ENCODE results near the gene EPB41L3.

EPB41L3 gene

DNA sequence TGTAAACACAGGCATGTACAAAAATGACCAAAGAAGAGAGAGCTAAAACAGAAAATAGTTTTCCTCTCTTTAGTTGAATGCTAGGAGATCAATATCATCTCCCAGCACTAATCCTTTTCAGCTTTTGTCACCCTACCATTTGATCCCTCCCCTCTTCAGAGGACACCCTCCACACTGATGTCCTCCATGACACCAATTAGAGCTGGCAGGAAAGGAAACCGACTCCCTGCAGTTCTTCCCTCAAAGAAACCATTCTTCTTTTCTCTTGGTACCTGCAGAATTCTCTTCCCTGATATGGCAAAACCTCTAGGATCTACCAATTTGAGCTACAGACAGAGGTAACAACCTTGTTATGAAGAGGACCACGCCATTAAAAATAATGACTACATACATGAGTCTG is 5.3 kb downstream of the EPB41L3 start:
- ChIA-PET POLR2A (ENCODE audit: low non-redundant PET) (no interaction called here), CTCF (no interaction called here)
- DNase-seq (ENCODE audit: low spot score), result no peak
- H3K27ac ChIP-seq, result no peak overlapping the region
- TF ChIP-seq, protein P1, sequence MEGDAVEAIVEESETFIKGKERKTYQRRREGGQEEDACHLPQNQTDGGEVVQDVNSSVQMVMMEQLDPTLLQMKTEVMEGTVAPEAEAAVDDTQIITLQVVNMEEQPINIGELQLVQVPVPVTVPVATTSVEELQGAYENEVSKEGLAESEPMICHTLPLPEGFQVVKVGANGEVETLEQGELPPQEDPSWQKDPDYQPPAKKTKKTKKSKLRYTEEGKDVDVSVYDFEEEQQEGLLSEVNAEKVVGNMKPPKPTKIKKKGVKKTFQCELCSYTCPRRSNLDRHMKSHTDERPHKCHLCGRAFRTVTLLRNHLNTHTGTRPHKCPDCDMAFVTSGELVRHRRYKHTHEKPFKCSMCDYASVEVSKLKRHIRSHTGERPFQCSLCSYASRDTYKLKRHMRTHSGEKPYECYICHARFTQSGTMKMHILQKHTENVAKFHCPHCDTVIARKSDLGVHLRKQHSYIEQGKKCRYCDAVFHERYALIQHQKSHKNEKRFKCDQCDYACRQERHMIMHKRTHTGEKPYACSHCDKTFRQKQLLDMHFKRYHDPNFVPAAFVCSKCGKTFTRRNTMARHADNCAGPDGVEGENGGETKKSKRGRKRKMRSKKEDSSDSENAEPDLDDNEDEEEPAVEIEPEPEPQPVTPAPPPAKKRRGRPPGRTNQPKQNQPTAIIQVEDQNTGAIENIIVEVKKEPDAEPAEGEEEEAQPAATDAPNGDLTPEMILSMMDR (conservative IDR thresholded peaks at IDR 0.05; ENCODE audit: low read depth), result no peak

DNA sequence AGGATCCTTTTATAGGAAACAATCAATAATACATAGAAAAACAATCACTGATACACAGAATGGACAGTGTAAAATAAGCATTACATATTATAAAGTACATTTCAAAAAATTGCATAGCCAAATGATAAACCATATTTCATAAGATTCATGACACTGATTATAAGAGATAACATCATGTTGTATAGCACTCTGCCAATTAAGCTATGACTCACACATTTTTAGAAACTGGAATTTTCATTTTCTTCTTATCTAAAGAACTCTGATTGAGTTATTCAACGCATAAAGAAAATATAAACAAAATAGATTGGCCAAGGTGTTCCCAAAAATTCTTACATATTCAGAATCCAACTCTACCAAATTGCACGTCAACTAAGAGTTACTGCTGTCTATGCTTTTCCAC is 5.9 kb downstream of the EPB41L3 start:
- POLR2A ChIA-PET (ENCODE audit: low non-redundant PET), result no interaction called here
- no peak overlapping the region for H3K27ac ChIP-seq
- CTCF ChIA-PET, result no interaction called here
- DNase-seq (ENCODE audit: low spot score), result no peak
- TF ChIP-seq, protein P1 (conservative IDR thresholded peaks at IDR 0.05; ENCODE audit: low read depth), result no peak

DNA sequence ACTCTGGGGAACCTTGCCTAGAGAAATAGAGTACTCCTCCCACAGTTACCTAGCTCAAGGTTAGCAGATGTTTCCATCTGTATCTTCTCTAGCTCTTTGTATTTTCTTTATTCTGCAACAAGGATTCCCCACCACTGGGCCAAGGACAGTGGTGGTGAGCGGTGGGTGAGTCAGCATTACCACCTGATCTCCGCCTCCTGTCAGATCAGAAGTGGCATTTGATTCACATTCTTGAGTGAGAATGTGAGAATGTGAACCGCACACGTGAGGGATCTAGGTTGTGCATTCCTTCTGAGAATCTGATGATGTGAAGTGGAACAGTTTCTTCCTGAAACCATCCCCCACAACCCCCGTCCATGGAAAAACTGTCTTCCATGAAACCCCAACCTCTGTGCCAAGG is 9.0 kb downstream of the EPB41L3 start:
- CTCF ChIA-PET, result no interaction called here
- no peak overlapping the region for H3K27ac ChIP-seq
- no peak for DNase-seq (ENCODE audit: low spot score)
- TF ChIP-seq, protein P1 (conservative IDR thresholded peaks at IDR 0.05; ENCODE audit: low read depth), result no peak
- POLR2A ChIA-PET (ENCODE audit: low non-redundant PET), result no interaction called here

DNA sequence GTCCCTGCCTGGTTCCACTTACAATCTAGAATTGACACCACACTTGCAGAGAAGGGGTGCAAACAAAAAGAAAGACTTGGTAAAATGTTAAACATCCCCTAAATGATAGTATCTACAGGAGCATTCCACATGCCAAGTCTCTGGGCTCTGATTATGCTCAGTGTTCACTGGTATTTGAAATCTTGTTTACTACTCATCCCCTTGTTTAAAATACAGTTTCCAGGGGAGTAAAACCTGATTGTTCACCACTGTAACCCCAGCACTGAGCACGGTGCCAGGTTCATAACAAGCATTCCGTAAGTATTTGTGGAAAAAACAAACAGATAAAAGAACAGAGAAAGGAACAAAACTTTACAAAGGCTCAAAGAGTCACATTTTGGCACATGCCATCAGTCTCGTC is 11.7 kb downstream of the EPB41L3 start:
- TF ChIP-seq, protein P1 (conservative IDR thresholded peaks at IDR 0.05; ENCODE audit: low read depth), result no peak
- CTCF ChIA-PET, result no interaction called here
- DNase-seq (ENCODE audit: low spot score), result no peak
- POLR2A ChIA-PET (ENCODE audit: low non-redundant PET), result no interaction called here
- no peak overlapping the region for H3K27ac ChIP-seq

DNA sequence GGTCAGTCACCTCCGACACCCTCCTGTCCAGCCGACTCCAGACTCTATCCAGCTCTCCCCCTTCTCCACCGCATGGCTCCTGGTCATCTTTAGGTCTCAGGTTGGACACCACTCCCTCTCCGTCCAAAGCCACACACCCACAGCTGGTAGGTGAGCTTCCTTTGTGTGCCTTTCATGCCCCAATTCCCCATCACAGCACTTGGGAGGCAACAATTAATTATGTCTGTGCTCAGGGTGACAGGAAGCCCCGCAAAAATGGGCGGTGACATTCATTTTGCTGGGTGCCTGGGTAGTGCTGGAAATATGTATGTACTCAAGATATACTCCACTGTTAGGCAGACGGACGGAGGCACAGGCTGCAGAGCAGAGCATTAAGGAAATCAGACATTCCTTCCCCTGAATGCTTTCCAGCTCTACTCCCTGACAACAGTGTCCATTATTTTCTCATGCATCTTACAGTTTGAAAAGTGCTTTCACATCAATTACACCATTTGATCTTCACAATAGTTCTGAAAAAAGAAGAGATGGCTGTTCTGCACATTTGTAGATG is 13.1 kb downstream of the EPB41L3 start:
- CTCF ChIA-PET, result interaction anchor here (0.6 kb wide), 1 partner anchor 1856 kb away, joined by 3 read pairs; no protein-coding TSS in a partner anchor

DNA sequence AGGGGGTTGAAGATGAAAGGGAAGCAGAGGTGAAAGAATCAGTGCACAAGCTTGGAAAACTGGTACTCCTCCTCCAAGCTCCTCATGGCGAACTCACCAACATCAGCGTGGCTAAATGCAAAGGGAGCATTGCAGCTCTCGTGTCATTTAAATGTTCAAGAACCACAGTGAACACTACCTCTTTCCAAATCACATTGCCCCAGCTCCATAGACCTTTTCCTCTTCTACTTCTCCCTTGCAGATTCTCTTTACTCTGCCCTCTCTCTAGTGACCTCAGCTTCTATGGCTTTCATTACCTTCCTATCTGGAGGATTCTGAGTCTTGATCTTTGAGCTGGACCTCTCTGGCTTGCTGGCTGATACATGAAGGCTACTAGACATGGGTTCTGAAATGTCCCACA is 14.3 kb downstream of the EPB41L3 start:
- ChIA-PET POLR2A (ENCODE audit: low non-redundant PET) (no interaction called here), CTCF (interaction anchor here (1.5 kb wide), 1 partner anchor 455 kb away, joined by 3 read pairs; no protein-coding TSS in a partner anchor)
- no peak for DNase-seq (ENCODE audit: low spot score)
- H3K27ac ChIP-seq, result no peak overlapping the region
- TF ChIP-seq, protein P1 (conservative IDR thresholded peaks at IDR 0.05; ENCODE audit: low read depth), result no peak

More for the DNA sequence above, 13.1 kb downstream of the EPB41L3 start:
- no peak overlapping the region for H3K27ac ChIP-seq
- POLR2A ChIA-PET (ENCODE audit: low non-redundant PET), result no interaction called here
- TF ChIP-seq, protein P1 (conservative IDR thresholded peaks at IDR 0.05; ENCODE audit: low read depth), result no peak
- DNase-seq (ENCODE audit: low spot score), result no peak

Measured in RWPE1 (cell line).